HepG2 (cell line): ENCODE results near the gene SERPINA9. TPM values are rescaled to one million over a fixed set of nuclear protein-coding genes. Genes with fewer than 3 reads are reported as not detected.

Experiments used
- EP300 ChIP-seq, 3 experiments: sonication (generic) in 1 of 3; formaldehyde crosslinking in 1 of 3; IDR thresholded peaks; 2 replicates each; pipeline versions ENCODE4 v1.5.1 to v1.6.1; 2011 to 2020; ENCODE audit warnings: low read depth in 2 of 3, low read length in 2 of 3, borderline replicate concordance in 1 of 3, improper control_type of control experiment in 1 of 3, mild to moderate bottlenecking in 1 of 3, missing genetic modification reagents in 1 of 3, moderate library complexity in 1 of 3
- ESRRA ChIP-seq: sonication (generic); formaldehyde crosslinking; IDR thresholded peaks from 2 replicates; pipeline ENCODE4 v1.5.1; 2020; ENCODE audit warnings: mild to moderate bottlenecking, low read depth, missing genetic modification reagents
- ETV5 ChIP-seq: IDR thresholded peaks from 2 replicates; pipeline ENCODE4 v1.6.1; 2018; ENCODE audit warnings: missing biosample characterization, missing genetic modification reagents, inconsistent platforms, borderline replicate concordance
- HDAC6 ChIP-seq: fragments of 200-600 bp; sonication (generic); IDR thresholded peaks from 2 replicates; pipeline ENCODE4 v1.7.0; 2017; ENCODE audit warnings: mild to moderate bottlenecking, antibody characterized with exemption, low read length, low read depth
- IRF2 ChIP-seq: IDR thresholded peaks from 2 replicates; pipeline ENCODE4 v1.6.1; 2018; ENCODE audit warnings: missing genetic modification reagents, missing compliant biosample characterization
- NR2F1 ChIP-seq, 2 experiments: fragments of 450-650 bp in 1 of 2; formaldehyde crosslinking in 1 of 2; IDR thresholded peaks; 2 replicates each; pipeline versions ENCODE4 v1.5.0 to v1.6.1; 2016 to 2020; ENCODE audit warnings: mild to moderate bottlenecking in 1 of 2, missing compliant biosample characterization in 1 of 2, missing genetic modification reagents in 1 of 2, moderate library complexity in 1 of 2
- PAXIP1 ChIP-seq: sonication (generic); formaldehyde crosslinking; conservative IDR thresholded peaks from 2 replicates; pipeline ENCODE4 v1.4.0; 2020; ENCODE audit warnings: mild to moderate bottlenecking, missing genetic modification reagents, moderate library complexity
- PHF21A ChIP-seq: sonication (generic); formaldehyde crosslinking; IDR thresholded peaks from 2 replicates; pipeline ENCODE4 v1.5.0; 2020; ENCODE audit warnings: mild to moderate bottlenecking, missing genetic modification reagents
- POLR2AphosphoS5 ChIP-seq: IDR thresholded peaks from 2 replicates; pipeline ENCODE4 v1.6.1; 2012; ENCODE audit warnings: low read depth, low read length
- PPARG ChIP-seq: conservative IDR thresholded peaks from 2 replicates; pipeline ENCODE4 v1.6.1; 2016; ENCODE audit warnings: missing biosample characterization, missing genetic modification reagents
- SOX5 ChIP-seq: IDR thresholded peaks from 2 replicates; pipeline ENCODE4 v1.6.1; 2016; ENCODE audit warnings: borderline replicate concordance
- SOX6 ChIP-seq, 2 experiments: fragments of 450-650 bp in 1 of 2; sonication (generic) in 1 of 2; formaldehyde crosslinking in 1 of 2; IDR thresholded peaks; 2 replicates each; pipeline versions ENCODE4 v1.4.0 to v1.6.1; 2017 to 2020; ENCODE audit warnings: antibody characterized with exemption in 1 of 2, mild to moderate bottlenecking in 1 of 2, missing genetic modification reagents in 1 of 2
- TCF7 ChIP-seq: sonication (generic); IDR thresholded peaks from 2 replicates; pipeline ENCODE4 v1.6.1; 2016; ENCODE audit warnings: antibody characterized with exemption, low read depth
- TEAD3 ChIP-seq: optimal IDR thresholded peaks from 2 replicates; pipeline ENCODE3; 2016; ENCODE audit warnings: borderline replicate concordance
- ZKSCAN1 ChIP-seq: fragments of 150-350 bp; IDR thresholded peaks from 2 replicates; pipeline ENCODE4 v1.6.1; 2014; ENCODE audit warnings: low read length
- polyA plus RNA-seq, 8 experiments: library from polyadenylated mRNA; depleted of rRNA in 3 of 8; stranded (reverse) in 7 of 8; unstranded in 1 of 8; fragments of >200 nt; fragmentation: Illumina TruSeq in 4 of 8; extraction: Trizol in 4 of 8; gene quantifications; 2 replicates each; pipeline versions ENCODE4 v1.2.1 to v1.2.3, GENCODE V29; 2011 to 2016; ENCODE audit warnings: low read depth in 4 of 8, missing spikeins in 1 of 8, mixed read lengths in 1 of 8; ENCODE audit not compliant: insufficient read depth in 1 of 8
- total RNA-seq, 5 experiments: library from RNA; depleted of rRNA; stranded (reverse); fragments of >200 nt; fragmentation: Illumina TruSeq; extraction: Trizol; gene quantifications; 2 replicates each; pipeline ENCODE4 v1.2.3, GENCODE V29; 2016; ENCODE audit warnings: low read depth in 1 of 5
- TF ChIP-seq, protein P1 (sequence below): sonication (generic); formaldehyde crosslinking; IDR thresholded peaks from 2 replicates; pipeline ENCODE4 v1.5.1; 2020; ENCODE audit warnings: missing genetic modification reagents, mild to moderate bottlenecking, borderline replicate concordance
- TF ChIP-seq, protein P2 (sequence below): sonication (generic); formaldehyde crosslinking; IDR thresholded peaks from 2 replicates; pipeline ENCODE4 v1.5.1; 2020; ENCODE audit warnings: mild to moderate bottlenecking, missing genetic modification reagents, borderline replicate concordance

The SERPINA9 gene
- total and polyA plus RNA-seq, 2 of the 13 experiments (the other 11 are each of a cell fraction or from before 2014, with no cell fraction given), result 0.21 TPM; not detected in 1

GRCh38 chr14:94480809-94481208 is 4.8 kb upstream of the SERPINA9 start (continued):
- TF ChIP-seq PAXIP1 (CRISPR knock-in tag) (peak; percentile 78), POLR2AphosphoS5 (peak; percentile 53; the same call in 1 of the 2 replicates), SOX6 (IDR thresholded peaks at IDR 0.05) (no peak), SOX6 (CRISPR knock-in tag; IDR thresholded peaks at IDR 0.05) (0 out of 2 replicates have a peak, but pooled peaks have one; percentile 40), ZKSCAN1 (no peak), TCF7 (peak; percentile 63), SOX5 (CRISPR knock-in tag) (peak; percentile 49; the same call in 1 of the 2 replicates), PHF21A (peak; percentile 36; the same call in 1 of the 2 replicates), IRF2 (0 out of 2 replicates have a peak, but pooled peaks have one; percentile 17), PPARG (CRISPR knock-in tag) (peak; percentile 43), TEAD3 (CRISPR knock-in tag) (peak; percentile 80), ETV5 (CRISPR knock-in tag) (peak; percentile 64; the same call in 1 of the 2 replicates), HDAC6 (no peak), NR2F1 (CRISPR knock-in tag; IDR thresholded peaks at IDR 0.05) (peak in 1 of 2 experiments; percentile 61; a peak in 1 of 4 replicates), EP300 (IDR thresholded peaks at IDR 0.05; ENCODE audit: low read depth in 2 of 2, low read length in 2 of 2) (peak in 1 of 2 experiments; percentile 65; a peak in 1 of 4 replicates), EP300 (CRISPR knock-in tag; IDR thresholded peaks at IDR 0.05; ENCODE audit: borderline replicate concordance) (no peak), ESRRA (no peak)
- TF ChIP-seq, protein P1, sequence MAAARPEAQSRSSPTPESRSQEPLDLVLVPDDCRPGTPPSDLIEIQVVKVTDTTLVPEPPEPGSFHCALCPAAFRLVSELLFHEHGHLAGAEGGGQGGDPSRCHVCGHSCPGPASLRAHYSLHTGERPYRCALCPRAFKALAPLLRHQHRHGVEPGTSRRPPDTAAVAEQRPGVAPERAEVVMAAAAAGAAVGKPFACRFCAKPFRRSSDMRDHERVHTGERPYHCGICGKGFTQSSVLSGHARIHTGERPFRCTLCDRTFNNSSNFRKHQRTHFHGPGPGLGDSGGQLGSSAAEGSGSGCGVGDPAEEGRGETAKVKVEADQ (CRISPR knock-in tag), result 0 out of 2 replicates have a peak, but pooled peaks have one; percentile 15
- TF ChIP-seq, protein P2, sequence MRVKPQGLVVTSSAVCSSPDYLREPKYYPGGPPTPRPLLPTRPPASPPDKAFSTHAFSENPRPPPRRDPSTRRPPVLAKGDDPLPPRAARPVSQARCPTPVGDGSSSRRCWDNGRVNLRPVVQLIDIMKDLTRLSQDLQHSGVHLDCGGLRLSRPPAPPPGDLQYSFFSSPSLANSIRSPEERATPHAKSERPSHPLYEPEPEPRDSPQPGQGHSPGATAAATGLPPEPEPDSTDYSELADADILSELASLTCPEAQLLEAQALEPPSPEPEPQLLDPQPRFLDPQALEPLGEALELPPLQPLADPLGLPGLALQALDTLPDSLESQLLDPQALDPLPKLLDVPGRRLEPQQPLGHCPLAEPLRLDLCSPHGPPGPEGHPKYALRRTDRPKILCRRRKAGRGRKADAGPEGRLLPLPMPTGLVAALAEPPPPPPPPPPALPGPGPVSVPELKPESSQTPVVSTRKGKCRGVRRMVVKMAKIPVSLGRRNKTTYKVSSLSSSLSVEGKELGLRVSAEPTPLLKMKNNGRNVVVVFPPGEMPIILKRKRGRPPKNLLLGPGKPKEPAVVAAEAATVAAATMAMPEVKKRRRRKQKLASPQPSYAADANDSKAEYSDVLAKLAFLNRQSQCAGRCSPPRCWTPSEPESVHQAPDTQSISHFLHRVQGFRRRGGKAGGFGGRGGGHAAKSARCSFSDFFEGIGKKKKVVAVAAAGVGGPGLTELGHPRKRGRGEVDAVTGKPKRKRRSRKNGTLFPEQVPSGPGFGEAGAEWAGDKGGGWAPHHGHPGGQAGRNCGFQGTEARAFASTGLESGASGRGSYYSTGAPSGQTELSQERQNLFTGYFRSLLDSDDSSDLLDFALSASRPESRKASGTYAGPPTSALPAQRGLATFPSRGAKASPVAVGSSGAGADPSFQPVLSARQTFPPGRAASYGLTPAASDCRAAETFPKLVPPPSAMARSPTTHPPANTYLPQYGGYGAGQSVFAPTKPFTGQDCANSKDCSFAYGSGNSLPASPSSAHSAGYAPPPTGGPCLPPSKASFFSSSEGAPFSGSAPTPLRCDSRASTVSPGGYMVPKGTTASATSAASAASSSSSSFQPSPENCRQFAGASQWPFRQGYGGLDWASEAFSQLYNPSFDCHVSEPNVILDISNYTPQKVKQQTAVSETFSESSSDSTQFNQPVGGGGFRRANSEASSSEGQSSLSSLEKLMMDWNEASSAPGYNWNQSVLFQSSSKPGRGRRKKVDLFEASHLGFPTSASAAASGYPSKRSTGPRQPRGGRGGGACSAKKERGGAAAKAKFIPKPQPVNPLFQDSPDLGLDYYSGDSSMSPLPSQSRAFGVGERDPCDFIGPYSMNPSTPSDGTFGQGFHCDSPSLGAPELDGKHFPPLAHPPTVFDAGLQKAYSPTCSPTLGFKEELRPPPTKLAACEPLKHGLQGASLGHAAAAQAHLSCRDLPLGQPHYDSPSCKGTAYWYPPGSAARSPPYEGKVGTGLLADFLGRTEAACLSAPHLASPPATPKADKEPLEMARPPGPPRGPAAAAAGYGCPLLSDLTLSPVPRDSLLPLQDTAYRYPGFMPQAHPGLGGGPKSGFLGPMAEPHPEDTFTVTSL (CRISPR knock-in tag), result peak; percentile 70
